KMS-11 (cell line): ENCODE data around the gene PTPN18.
"Not testable (repeated sequence)": the region's sequence is repeated elsewhere in the genome, so short reads cannot be mapped to it uniquely, and the experiment has no call there.

Experiments used
- H2AFZ ChIP-seq: fragments of 200-600 bp; sonication (generic); 2 replicates; pipeline ENCODE4 v1.6.1; 2016; ENCODE audit warnings: antibody characterized with exemption, mixed run types, low read depth
- H3K27ac ChIP-seq: fragments of 200-600 bp; sonication (generic); 2 replicates; pipeline ENCODE4 v1.6.1; 2016; ENCODE audit warnings: mild to moderate bottlenecking, mixed run types
- H3K27me3 ChIP-seq: fragments of 200-600 bp; sonication (generic); 2 replicates; pipeline ENCODE4 v1.6.1; 2017; ENCODE audit warnings: mild to moderate bottlenecking, low read depth, mixed run types, moderate library complexity; ENCODE audit not compliant: insufficient read depth
- H3K36me3 ChIP-seq: fragments of 200-600 bp; sonication (generic); 2 replicates; pipeline ENCODE4 v1.6.1; 2017; ENCODE audit warnings: mild to moderate bottlenecking, mixed run types; ENCODE audit not compliant: insufficient read depth
- H3K4me1 ChIP-seq: fragments of 200-600 bp; sonication (generic); 2 replicates; pipeline ENCODE4 v1.6.1; 2016; ENCODE audit warnings: mild to moderate bottlenecking, low read depth, mixed run types; ENCODE audit not compliant: poor library complexity, severe bottlenecking
- H3K4me2 ChIP-seq: fragments of 200-600 bp; sonication (generic); 2 replicates; pipeline ENCODE4 v1.7.0; 2016; ENCODE audit warnings: mild to moderate bottlenecking, mixed run types
- H3K4me3 ChIP-seq: fragments of 200-600 bp; sonication (generic); IDR thresholded peaks from 2 replicates; pipeline ENCODE4 v1.6.1; 2017; ENCODE audit warnings: low read depth, low read length, mixed read lengths; ENCODE audit not compliant: insufficient read depth
- H3K79me2 ChIP-seq: fragments of 200-600 bp; sonication (generic); 2 replicates; pipeline ENCODE4 v1.6.1; 2016; ENCODE audit warnings: low read depth, mixed run types; ENCODE audit not compliant: insufficient read depth
- H3K9ac ChIP-seq: fragments of 200-600 bp; sonication (generic); 2 replicates; pipeline ENCODE4 v1.6.1; 2016; ENCODE audit warnings: mild to moderate bottlenecking, mixed run types
- H4K20me1 ChIP-seq: fragments of 200-600 bp; sonication (generic); 2 replicates; pipeline ENCODE4 v1.6.1; 2016; ENCODE audit warnings: mild to moderate bottlenecking, mixed run types; ENCODE audit not compliant: insufficient read depth
- CTCF ChIP-seq: fragments of 200-600 bp; sonication (generic); conservative IDR thresholded peaks from 2 replicates; pipeline ENCODE4 v1.6.1; 2017; ENCODE audit warnings: low read depth, mild to moderate bottlenecking, antibody characterized with exemption, low read length, moderate library complexity, mixed read lengths

Gene PTPN18

GRCh38 chr2:130391872-130392670 is 36.2 kb downstream of the PTPN18 start:
- Histone ChIP-seq H4K20me1 (no peaks in the 10 kb centered on the region), H2AFZ (peak overlapping the region; percentile 44), H3K4me3 (no peak overlapping the region), H3K4me2 (no peak overlapping the region), H3K79me2 (no peaks in the 10 kb centered on the region), H3K27ac (no peak overlapping the region), H3K36me3 (no peaks in the 10 kb centered on the region), H3K4me1 (no peaks in the 10 kb centered on the region), H3K9ac (no peak overlapping the region; the same call in 1 of the 2 replicates), H3K27me3 (no peaks in the 10 kb centered on the region)
- no peak for TF ChIP-seq CTCF

- H3K9ac ChIP-seq: no peak overlapping the region
- H3K27ac ChIP-seq: no peak overlapping the region
- TF ChIP-seq CTCF: no peak
- no peaks in the 10 kb centered on the region for H4K20me1 ChIP-seq
- no peak overlapping the region for H3K4me3 ChIP-seq
- H3K27me3 ChIP-seq: no peaks in the 10 kb centered on the region
- H3K4me1 ChIP-seq: no peaks in the 10 kb centered on the region
- H2AFZ ChIP-seq: no peak overlapping the region
- no peak overlapping the region for H3K4me2 ChIP-seq
- no peaks in the 10 kb centered on the region for H3K36me3 ChIP-seq
- H3K79me2 ChIP-seq: no peaks in the 10 kb centered on the region
Observed at GRCh38 chr2:130393318-130393910, 37.6 kb downstream of the PTPN18 start.

- not testable (repeated sequence) for H2AFZ ChIP-seq, H3K27ac ChIP-seq, H3K4me1 ChIP-seq, H3K36me3 ChIP-seq, H3K27me3 ChIP-seq, H3K79me2 ChIP-seq, H3K4me3 ChIP-seq, H3K9ac ChIP-seq, H4K20me1 ChIP-seq, H3K4me2 ChIP-seq
Observed at GRCh38 chr2:130406280-130406679, 50.4 kb downstream of the PTPN18 start.

- H3K9ac ChIP-seq, H2AFZ ChIP-seq, H3K79me2 ChIP-seq, H3K27me3 ChIP-seq, H3K4me1 ChIP-seq, H3K36me3 ChIP-seq, H3K27ac ChIP-seq, H3K4me3 ChIP-seq, H3K4me2 ChIP-seq, H4K20me1 ChIP-seq: not testable (repeated sequence)
Observed at GRCh38 chr2:130416693-130417092, 60.8 kb downstream of the PTPN18 start.

- not testable (repeated sequence) for H2AFZ ChIP-seq, H3K27ac ChIP-seq, H4K20me1 ChIP-seq, H3K4me1 ChIP-seq, H3K27me3 ChIP-seq, H3K9ac ChIP-seq, H3K4me3 ChIP-seq, H3K4me2 ChIP-seq, H3K36me3 ChIP-seq, H3K79me2 ChIP-seq
Observed at GRCh38 chr2:130418845-130419244, 63.0 kb downstream of the PTPN18 start.
